Smooth muscle cell (in vitro differentiated cells): ENCODE data around the gene CBARP. TPM values are rescaled to one million over a fixed set of nuclear protein-coding genes. Genes with fewer than 3 reads are reported as not detected.

Experiments
- DNase-seq: peaks from one replicate; lab custom pipeline; 2025; ENCODE audit not compliant: unreplicated experiment; lab: John Stamatoyannopoulos, UW
- H2AFZ ChIP-seq: fragments of 200-600 bp; sonication (generic); 2 replicates; pipeline ENCODE4 v1.6.0; 2016; ENCODE audit warnings: antibody characterized with exemption, low read depth, mild to moderate bottlenecking
- H3F3A ChIP-seq: fragments of 200-600 bp; sonication (generic); 2 replicates; pipeline ENCODE4 v1.6.0; 2017; ENCODE audit warnings: antibody characterized with exemption, low read depth
- H3K27ac ChIP-seq: fragments of 200-600 bp; sonication (generic); 2 replicates; pipeline ENCODE4 v1.5.1; 2016; ENCODE audit warnings: low read depth, mild to moderate bottlenecking
- H3K27me3 ChIP-seq: fragments of 200-600 bp; sonication (generic); 2 replicates; pipeline ENCODE4 v1.6.1; 2016; ENCODE audit warnings: low read depth, mild to moderate bottlenecking
- H3K36me3 ChIP-seq: fragments of 200-600 bp; sonication (generic); 2 replicates; pipeline ENCODE4 v1.5.1; 2016; ENCODE audit warnings: low read depth
- H3K4me1 ChIP-seq: fragments of 200-600 bp; sonication (generic); 2 replicates; pipeline ENCODE4 v1.5.1; 2016; ENCODE audit warnings: low read depth
- H3K4me2 ChIP-seq: fragments of 200-600 bp; sonication (generic); 2 replicates; pipeline ENCODE4 v1.6.0; 2016; ENCODE audit warnings: mild to moderate bottlenecking
- H3K4me3 ChIP-seq: fragments of 200-600 bp; sonication (generic); 2 replicates; pipeline ENCODE4 v1.5.1; 2016; ENCODE audit warnings: mild to moderate bottlenecking
- H3K79me2 ChIP-seq: fragments of 200-600 bp; sonication (generic); 2 replicates; pipeline ENCODE4 v1.6.0; 2016; ENCODE audit warnings: low read depth, mild to moderate bottlenecking
- H3K9ac ChIP-seq: fragments of 200-600 bp; sonication (generic); 2 replicates; pipeline ENCODE4 v1.6.0; 2016; ENCODE audit warnings: low read depth
- H3K9me3 ChIP-seq: fragments of 200-600 bp; sonication (generic); replicated peaks from 2 replicates; pipeline ENCODE4 v1.5.1; 2016; ENCODE audit warnings: low read depth
- H4K20me1 ChIP-seq: fragments of 200-600 bp; sonication (generic); 2 replicates; pipeline ENCODE4 v1.6.0; 2016; ENCODE audit warnings: low read depth
- WGBS: methylation state at CpG from one replicate; pipeline ENCODE4 v1.1.7; 2016; ENCODE audit warnings: low lambda C conversion rate; 5-methylcytosine and 5-hydroxymethylcytosine counted together
- polyA plus RNA-seq: library from polyadenylated mRNA; unstranded; fragments of >200 nt; fragmentation: Nextera tagmentation; extraction: Ambion mirVana; gene quantifications from 2 replicates; pipeline ENCODE4 v1.2.1, GENCODE V29; 2016
- total RNA-seq: library from RNA; depleted of rRNA; stranded (reverse); fragments of >200 nt; gene quantifications from 2 replicates; pipeline ENCODE4 v1.2.3, GENCODE V29; 2014
- TF ChIP-seq, protein P1 (sequence below): fragments of 200-600 bp; sonication (generic); IDR thresholded peaks from 2 replicates; pipeline ENCODE4 v1.5.1; 2017; ENCODE audit warnings: borderline replicate concordance, mild to moderate bottlenecking, antibody characterized with exemption; ENCODE audit not compliant: insufficient read depth, poor library complexity, severe bottlenecking

The CBARP gene, protein sequence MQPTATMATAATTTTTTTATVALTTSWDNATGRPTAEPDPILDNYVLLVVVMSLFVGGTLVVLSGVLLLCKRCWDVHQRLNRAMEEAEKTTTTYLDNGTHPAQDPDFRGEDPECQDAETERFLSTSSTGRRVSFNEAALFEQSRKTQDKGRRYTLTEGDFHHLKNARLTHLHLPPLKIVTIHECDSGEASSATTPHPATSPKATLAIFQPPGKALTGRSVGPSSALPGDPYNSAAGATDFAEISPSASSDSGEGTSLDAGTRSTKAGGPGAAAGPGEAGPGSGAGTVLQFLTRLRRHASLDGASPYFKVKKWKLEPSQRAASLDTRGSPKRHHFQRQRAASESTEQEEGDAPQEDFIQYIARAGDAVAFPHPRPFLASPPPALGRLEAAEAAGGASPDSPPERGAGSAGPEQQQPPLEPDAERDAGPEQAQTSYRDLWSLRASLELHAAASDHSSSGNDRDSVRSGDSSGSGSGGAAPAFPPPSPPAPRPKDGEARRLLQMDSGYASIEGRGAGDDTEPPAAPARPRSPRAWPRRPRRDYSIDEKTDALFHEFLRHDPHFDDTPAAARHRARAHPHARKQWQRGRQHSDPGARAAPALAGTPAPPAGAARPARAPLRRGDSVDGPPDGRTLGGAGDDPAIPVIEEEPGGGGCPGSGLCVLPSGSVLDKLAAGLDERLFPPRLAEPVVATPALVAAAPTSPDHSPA
- total RNA-seq = 1.7 and 2.7 TPM in 2 replicates
- 10.2 and 10.5 TPM in 2 replicates for polyA plus RNA-seq

DNA sequence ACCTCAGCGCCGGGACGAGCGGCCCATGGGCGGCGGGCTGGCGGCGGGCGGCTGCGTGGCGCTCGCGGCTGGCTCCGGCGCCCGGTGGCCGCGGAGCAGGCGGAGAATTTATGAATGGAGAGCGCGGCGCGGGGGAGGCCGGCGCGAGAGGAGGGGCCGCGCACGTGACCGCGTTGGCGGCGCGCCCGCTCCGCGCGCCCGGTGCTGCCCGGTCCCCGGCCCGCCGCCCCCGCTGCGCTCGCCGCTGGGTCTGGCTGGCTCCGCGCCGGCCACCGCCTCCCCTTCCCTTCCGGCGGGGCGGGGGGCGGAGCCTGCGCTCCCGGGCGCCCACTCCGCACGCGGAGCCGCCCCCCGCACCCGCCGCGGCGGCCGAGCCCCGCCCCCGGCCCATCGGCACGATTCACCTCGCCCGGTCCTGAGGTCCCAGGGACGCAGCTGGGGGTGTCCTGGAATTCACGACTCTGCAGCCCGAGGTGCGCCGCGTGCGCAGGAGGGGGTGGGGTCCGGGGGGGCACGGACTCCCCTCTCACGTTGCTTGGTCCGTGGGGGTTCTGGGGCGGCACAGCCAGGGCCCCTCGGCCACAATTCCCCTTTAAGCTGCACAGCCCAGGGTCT, at the start of gene CBARP:
TSS of gene CBARP (minus strand) at position 252 of the 615 bp plus-strand sequence. CDS start 1,905 bp downstream, outside the sequence.
- Histone ChIP-seq H3K4me2 (peak within 1 kb of the TSS; percentile 95), H3K27me3 (no peaks in the 10 kb centered on the region), H3K27ac (peak within 1 kb of the TSS; percentile 88), H2AFZ (no peak within 1 kb of the TSS), H3K4me3 (peak within 1 kb of the TSS; percentile 64), H3K9me3 (no peaks in the 10 kb centered on the region), H3F3A (peaks cover 20% of the 10 kb centered on the region), H4K20me1 (peaks cover 35% of the 10 kb centered on the region), H3K36me3 (no peaks in the 10 kb centered on the region), H3K79me2 (peaks cover 20% of the 10 kb centered on the region), H3K4me1 (peaks cover 15% of the 10 kb centered on the region), H3K9ac (peak within 1 kb of the TSS; percentile 76)
- TF ChIP-seq, protein P1, sequence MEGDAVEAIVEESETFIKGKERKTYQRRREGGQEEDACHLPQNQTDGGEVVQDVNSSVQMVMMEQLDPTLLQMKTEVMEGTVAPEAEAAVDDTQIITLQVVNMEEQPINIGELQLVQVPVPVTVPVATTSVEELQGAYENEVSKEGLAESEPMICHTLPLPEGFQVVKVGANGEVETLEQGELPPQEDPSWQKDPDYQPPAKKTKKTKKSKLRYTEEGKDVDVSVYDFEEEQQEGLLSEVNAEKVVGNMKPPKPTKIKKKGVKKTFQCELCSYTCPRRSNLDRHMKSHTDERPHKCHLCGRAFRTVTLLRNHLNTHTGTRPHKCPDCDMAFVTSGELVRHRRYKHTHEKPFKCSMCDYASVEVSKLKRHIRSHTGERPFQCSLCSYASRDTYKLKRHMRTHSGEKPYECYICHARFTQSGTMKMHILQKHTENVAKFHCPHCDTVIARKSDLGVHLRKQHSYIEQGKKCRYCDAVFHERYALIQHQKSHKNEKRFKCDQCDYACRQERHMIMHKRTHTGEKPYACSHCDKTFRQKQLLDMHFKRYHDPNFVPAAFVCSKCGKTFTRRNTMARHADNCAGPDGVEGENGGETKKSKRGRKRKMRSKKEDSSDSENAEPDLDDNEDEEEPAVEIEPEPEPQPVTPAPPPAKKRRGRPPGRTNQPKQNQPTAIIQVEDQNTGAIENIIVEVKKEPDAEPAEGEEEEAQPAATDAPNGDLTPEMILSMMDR = no peak
- DNase-seq = peak; percentile 22
- WGBS = under 1% methylated on average over 21 of the region's 87 CpGs

GRCh38 chr19:1286487-1287353, 48.9 kb upstream of the CBARP start:
- H3K4me2 ChIP-seq = peak overlapping the region; percentile 86
- TF ChIP-seq, protein P1 = no peak
- no peak overlapping the region for H2AFZ ChIP-seq
- no peak for DNase-seq
- H3K9me3 ChIP-seq = no peaks in the 10 kb centered on the region
- H4K20me1 ChIP-seq = peaks cover 24% of the 10 kb centered on the region
- peaks cover 10% of the 10 kb centered on the region for H3K4me1 ChIP-seq
- H3K79me2 ChIP-seq = no peaks in the 10 kb centered on the region
- 67% methylated on average over 35 of the region's 38 CpGs for WGBS
- H3K9ac ChIP-seq = no peak overlapping the region
- no peaks in the 10 kb centered on the region for H3K27me3 ChIP-seq
- H3K36me3 ChIP-seq = no peaks in the 10 kb centered on the region
- H3F3A ChIP-seq = no peaks in the 10 kb centered on the region
- peak overlapping the region; percentile 57 for H3K4me3 ChIP-seq
- no peak overlapping the region for H3K27ac ChIP-seq

DNA sequence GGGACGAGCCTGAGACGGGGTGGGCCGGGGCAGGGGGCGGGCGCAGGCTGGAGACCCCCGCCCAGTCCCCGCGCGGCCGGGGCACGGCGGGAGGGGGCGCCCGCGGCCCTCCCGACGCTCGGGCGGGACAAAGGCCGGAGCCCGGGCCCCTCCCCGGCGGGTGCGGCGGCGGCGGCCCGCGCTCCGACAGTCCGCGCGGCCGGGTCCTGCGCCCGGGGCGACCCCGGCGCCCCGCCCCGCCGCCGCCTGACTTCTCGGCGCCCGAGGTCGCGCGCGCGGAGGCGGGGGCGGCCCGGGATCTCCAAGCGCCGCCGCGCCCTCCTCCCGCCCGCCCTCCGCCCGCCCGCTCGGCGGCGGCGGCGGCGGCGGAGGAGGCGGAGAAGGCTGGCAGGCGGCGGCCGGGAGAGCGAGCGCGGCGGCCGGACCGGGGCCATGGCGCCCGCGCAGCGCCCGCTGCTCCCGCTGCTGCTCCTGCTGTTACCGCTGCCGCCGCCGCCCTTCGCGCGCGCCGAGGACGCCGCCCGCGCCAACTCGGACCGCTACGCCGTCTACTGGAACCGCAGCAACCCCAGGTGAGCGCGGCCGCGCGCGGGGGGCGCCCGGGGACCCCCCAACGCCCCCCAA, 48.0 kb upstream of the CBARP start, which contains the start of gene EFNA2:
TSS of gene EFNA2 (plus strand) at position 137 of the 624 bp plus-strand sequence. CDS start at position 433, 296 bp downstream.
- no peak within 1 kb of the TSS for H3K9ac ChIP-seq
- 0% methylated on average over 12 of the region's 113 CpGs for WGBS
- no peaks in the 10 kb centered on the region for H3K79me2 ChIP-seq
- TF ChIP-seq, protein P1 = no peak
- H3K36me3 ChIP-seq = no peaks in the 10 kb centered on the region
- peaks cover 17% of the 10 kb centered on the region for H4K20me1 ChIP-seq
- H3K9me3 ChIP-seq = no peaks in the 10 kb centered on the region
- peak within 1 kb of the TSS; percentile 57 for H3K4me3 ChIP-seq
- H3K4me1 ChIP-seq = peaks cover 10% of the 10 kb centered on the region
- DNase-seq = no peak
- H3K4me2 ChIP-seq = peak within 1 kb of the TSS; percentile 86
- H3F3A ChIP-seq = no peaks in the 10 kb centered on the region
- no peaks in the 10 kb centered on the region for H3K27me3 ChIP-seq
- H2AFZ ChIP-seq = no peak within 1 kb of the TSS
- no peak within 1 kb of the TSS for H3K27ac ChIP-seq
